22Rv1 (cell line): ENCODE measurements around the gene ENTREP3.

ENCODE experiments used
- H3K27ac ChIP-seq: fragments of 450-650 bp; 2 replicates; pipeline ENCODE4 v1.5.1; 2017
- ZFX ChIP-seq: fragments of 450-650 bp; IDR thresholded peaks from 2 replicates; pipeline ENCODE4 v1.6.1; 2017; ENCODE audit warnings: antibody characterized with exemption, borderline replicate concordance
- TF ChIP-seq, protein P1 (sequence below): fragments of 450-650 bp; IDR thresholded peaks from 2 replicates; pipeline ENCODE4 v1.5.1; 2017; ENCODE audit warnings: mild to moderate bottlenecking

Gene ENTREP3

GRCh38 chr1:155286544-155286943 lies 31.3 kb upstream of the ENTREP3 start:
- TF ChIP-seq ZFX: no peak
- TF ChIP-seq, protein P1, sequence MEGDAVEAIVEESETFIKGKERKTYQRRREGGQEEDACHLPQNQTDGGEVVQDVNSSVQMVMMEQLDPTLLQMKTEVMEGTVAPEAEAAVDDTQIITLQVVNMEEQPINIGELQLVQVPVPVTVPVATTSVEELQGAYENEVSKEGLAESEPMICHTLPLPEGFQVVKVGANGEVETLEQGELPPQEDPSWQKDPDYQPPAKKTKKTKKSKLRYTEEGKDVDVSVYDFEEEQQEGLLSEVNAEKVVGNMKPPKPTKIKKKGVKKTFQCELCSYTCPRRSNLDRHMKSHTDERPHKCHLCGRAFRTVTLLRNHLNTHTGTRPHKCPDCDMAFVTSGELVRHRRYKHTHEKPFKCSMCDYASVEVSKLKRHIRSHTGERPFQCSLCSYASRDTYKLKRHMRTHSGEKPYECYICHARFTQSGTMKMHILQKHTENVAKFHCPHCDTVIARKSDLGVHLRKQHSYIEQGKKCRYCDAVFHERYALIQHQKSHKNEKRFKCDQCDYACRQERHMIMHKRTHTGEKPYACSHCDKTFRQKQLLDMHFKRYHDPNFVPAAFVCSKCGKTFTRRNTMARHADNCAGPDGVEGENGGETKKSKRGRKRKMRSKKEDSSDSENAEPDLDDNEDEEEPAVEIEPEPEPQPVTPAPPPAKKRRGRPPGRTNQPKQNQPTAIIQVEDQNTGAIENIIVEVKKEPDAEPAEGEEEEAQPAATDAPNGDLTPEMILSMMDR: no peak
- H3K27ac ChIP-seq: no peak overlapping the region

GRCh38 chr1:155285631-155286044 lies 30.4 kb upstream of the ENTREP3 start:
- H3K27ac ChIP-seq: no peak overlapping the region
- TF ChIP-seq, protein P1: no peak
- no peak for TF ChIP-seq ZFX

DNA sequence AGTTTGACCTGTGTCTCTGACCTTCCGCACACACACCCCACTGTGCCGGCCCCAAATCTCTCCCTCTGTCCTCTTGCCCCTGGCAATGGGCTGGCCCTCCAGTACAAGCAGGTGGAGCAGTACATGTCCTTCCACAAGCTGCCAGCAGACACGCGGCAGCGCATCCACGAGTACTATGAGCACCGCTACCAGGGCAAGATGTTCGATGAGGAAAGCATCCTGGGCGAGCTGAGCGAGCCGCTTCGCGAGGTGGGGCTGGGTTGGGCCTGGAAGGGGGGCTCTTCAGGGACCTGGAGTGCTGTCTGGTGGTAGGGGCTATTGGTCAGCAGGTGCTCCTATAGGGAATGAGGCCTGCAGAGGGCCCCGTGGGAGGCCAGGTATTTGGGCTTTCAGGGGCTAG lies 29.8 kb upstream of the ENTREP3 start:
- TF ChIP-seq, protein P1: no peak
- TF ChIP-seq ZFX: no peak
- H3K27ac ChIP-seq: no peak overlapping the region

GRCh38 chr1:155284476-155284875 lies 29.2 kb upstream of the ENTREP3 start:
- no peak overlapping the region for H3K27ac ChIP-seq
- TF ChIP-seq ZFX: no peak
- TF ChIP-seq, protein P1: no peak

GRCh38 chr1:155282488-155283091 lies 27.3 kb upstream of the ENTREP3 start:
- TF ChIP-seq ZFX: no peak
- TF ChIP-seq, protein P1: no peak
- H3K27ac ChIP-seq: no peak overlapping the region

DNA sequence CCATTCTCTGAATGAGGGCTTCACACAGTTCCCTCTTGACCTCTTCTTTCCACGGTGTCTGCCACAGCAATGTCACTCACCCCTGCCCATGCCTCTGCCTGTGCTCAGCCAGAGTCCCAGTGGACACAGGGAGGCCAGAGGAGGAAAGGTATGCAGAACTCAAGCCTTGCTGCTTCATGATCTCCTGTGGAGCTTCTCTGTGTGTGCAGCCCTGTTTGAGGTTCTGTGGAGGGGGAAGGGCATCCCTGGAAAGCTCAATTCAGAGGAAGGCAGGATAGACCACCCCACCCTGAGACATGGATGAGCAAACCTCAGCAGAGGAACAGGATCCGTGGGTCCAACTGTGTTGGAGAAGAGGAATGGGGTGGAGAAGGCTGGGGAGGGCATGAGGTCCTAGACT lies 24.0 kb upstream of the ENTREP3 start:
- TF ChIP-seq ZFX: no peak
- TF ChIP-seq, protein P1: no peak
- peak overlapping the region; percentile 77; the same call in 1 of the 2 replicates for H3K27ac ChIP-seq

DNA sequence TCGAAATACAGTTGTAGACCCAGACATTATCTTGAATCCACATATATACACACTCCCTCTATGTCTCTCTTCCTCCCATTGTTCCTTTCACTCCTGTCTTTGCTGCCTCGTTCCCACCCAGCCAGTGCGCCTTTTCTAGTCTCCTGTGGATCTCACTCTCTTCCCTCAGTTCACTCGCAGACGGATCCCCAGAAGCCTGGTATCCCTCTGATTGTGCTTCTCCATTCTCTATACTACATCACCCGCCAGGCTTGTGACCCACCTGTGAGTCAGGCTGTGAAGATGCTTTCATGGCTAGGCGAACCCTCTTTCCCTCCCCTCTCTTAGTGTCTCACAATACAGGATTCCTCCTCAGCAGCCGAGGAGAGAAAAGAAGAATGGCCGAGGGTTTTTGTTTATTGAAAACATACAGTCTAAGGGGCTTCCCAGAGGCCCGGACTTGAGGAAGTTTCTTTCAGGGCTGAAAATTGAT lies 23.4 kb upstream of the ENTREP3 start:
- H3K27ac ChIP-seq: peak overlapping the region; percentile 77
- TF ChIP-seq, protein P1: no peak
- no peak for TF ChIP-seq ZFX
